PFSK-1 (cell line): ENCODE measurements around the gene SPNS3.

ENCODE experiments used
- POLR2AphosphoS5 ChIP-seq: IDR thresholded peaks from 2 replicates; pipeline ENCODE4 v1.6.1; 2012; ENCODE audit warnings: low read depth, mild to moderate bottlenecking, control low read depth, low read length, moderate library complexity
- REST ChIP-seq, 2 experiments: IDR thresholded peaks; 2 replicates each; pipeline versions ENCODE4 v1.6.1 to v1.8.0; 2011 to 2012; ENCODE audit warnings: low read depth in 2 of 2, low read length in 2 of 2, control low read depth in 1 of 2, inconsistent platforms in 1 of 2, mild to moderate bottlenecking in 1 of 2, moderate library complexity in 1 of 2; ENCODE audit not compliant: insufficient read depth in 1 of 2
- SIN3A ChIP-seq: IDR thresholded peaks from 2 replicates; pipeline ENCODE4 v1.6.1; 2012; ENCODE audit warnings: mild to moderate bottlenecking, low read length, moderate library complexity, borderline replicate concordance; ENCODE audit not compliant: insufficient read depth
- TAF1 ChIP-seq: IDR thresholded peaks from 2 replicates; pipeline ENCODE4 v1.6.1; 2012; ENCODE audit warnings: low read length, control low read depth, borderline replicate concordance; ENCODE audit not compliant: insufficient read depth

GRCh38 chr17:4450710-4451316 lies 17.1 kb downstream of the SPNS3 start:
- TF ChIP-seq SIN3A (no peak), POLR2AphosphoS5 (no peak), REST (IDR thresholded peaks at IDR 0.05; ENCODE audit: insufficient read depth in 1 of 2, low read depth in 2 of 2, low read length in 2 of 2) (no peak), TAF1 (no peak)
